Loucy (cell line): ENCODE results near the gene NCKAP5.

Experiments
- H2AFZ ChIP-seq: fragments of 200-600 bp; sonication (generic); 2 replicates; pipeline ENCODE4 v1.6.0; 2016; ENCODE audit warnings: antibody characterized with exemption, mild to moderate bottlenecking, low read length, moderate library complexity
- H3F3A ChIP-seq: fragments of 200-600 bp; 2 replicates; pipeline ENCODE4 v1.6.0; 2016; ENCODE audit warnings: antibody characterized with exemption, low read depth, mild to moderate bottlenecking
- H3K27me3 ChIP-seq: fragments of 200-600 bp; sonication (generic); 2 replicates; pipeline ENCODE4 v1.6.1; 2014; ENCODE audit warnings: low read length, mild to moderate bottlenecking; ENCODE audit not compliant: insufficient read depth, poor library complexity, severe bottlenecking
- H3K36me3 ChIP-seq: fragments of 200-600 bp; sonication (generic); 2 replicates; pipeline ENCODE4 v1.6.1; 2016; ENCODE audit warnings: low read length; ENCODE audit not compliant: insufficient read depth
- H3K4me1 ChIP-seq: fragments of 200-600 bp; sonication (generic); 2 replicates; pipeline ENCODE4 v1.5.1; 2014; ENCODE audit warnings: low read length, mild to moderate bottlenecking; ENCODE audit not compliant: insufficient read depth, poor library complexity, severe bottlenecking
- H3K4me2 ChIP-seq: fragments of 200-600 bp; sonication (generic); 2 replicates; pipeline ENCODE4 v1.6.0; 2014; ENCODE audit warnings: antibody characterized with exemption, low read length, low read depth, mild to moderate bottlenecking; ENCODE audit not compliant: poor library complexity, severe bottlenecking
- H3K4me3 ChIP-seq: fragments of 200-600 bp; sonication (generic); 2 replicates; pipeline ENCODE4 v1.5.1; 2014; ENCODE audit warnings: low read length, mild to moderate bottlenecking, mixed read lengths; ENCODE audit not compliant: poor library complexity, severe bottlenecking
- H3K79me2 ChIP-seq: fragments of 200-600 bp; sonication (generic); 2 replicates; pipeline ENCODE4 v1.6.1; 2014; ENCODE audit warnings: low read length; ENCODE audit not compliant: insufficient read depth
- H3K9ac ChIP-seq: fragments of 200-600 bp; sonication (generic); 2 replicates; pipeline ENCODE4 v1.6.0; 2014; ENCODE audit warnings: mild to moderate bottlenecking, low read depth, low read length, moderate library complexity; ENCODE audit not compliant: poor library complexity, severe bottlenecking
- H3K9me2 ChIP-seq: fragments of 200-600 bp; sonication (generic); replicated peaks from 2 replicates; pipeline ENCODE4 v1.6.1; 2016; ENCODE audit warnings: low read depth, low read length, mixed read lengths
- H3K9me3 ChIP-seq: fragments of 200-600 bp; sonication (generic); 2 replicates; pipeline ENCODE4 v1.6.1; 2014; ENCODE audit warnings: mild to moderate bottlenecking, antibody characterized with exemption, low read length, low read depth; ENCODE audit not compliant: insufficient read depth
- H4K20me1 ChIP-seq: fragments of 200-600 bp; sonication (generic); 2 replicates; pipeline ENCODE4 v1.6.0; 2014; ENCODE audit warnings: antibody characterized with exemption, low read length, mild to moderate bottlenecking; ENCODE audit not compliant: insufficient read depth, poor library complexity, severe bottlenecking
- CTCF ChIP-seq: fragments of 200-600 bp; sonication (generic); conservative IDR thresholded peaks from 2 replicates; pipeline ENCODE4 v1.5.1; 2014; ENCODE audit warnings: mild to moderate bottlenecking, antibody characterized with exemption, low read length
- EZH2phosphoT487 ChIP-seq: fragments of 200-600 bp; IDR thresholded peaks from 2 replicates; pipeline ENCODE4 v1.6.1; 2018; ENCODE audit warnings: antibody characterized with exemption, mild to moderate bottlenecking, moderate library complexity, borderline replicate concordance

Gene NCKAP5

GRCh38 chr2:133270550-133270949, 297.7 kb downstream of the NCKAP5 start:
- no peak for TF ChIP-seq EZH2phosphoT487
- TF ChIP-seq CTCF, result no peak

GRCh38 chr2:133266926-133267590, 301.2 kb downstream of the NCKAP5 start:
- H2AFZ ChIP-seq, result no peak overlapping the region

More at GRCh38 chr2:133270550-133270949, 297.7 kb downstream of the NCKAP5 start:
- Histone ChIP-seq H3K4me1 (no peaks in the 10 kb centered on the region), H2AFZ (no peak overlapping the region), H4K20me1 (no peaks in the 10 kb centered on the region), H3K9ac (no peak overlapping the region), H3K27me3 (no peaks in the 10 kb centered on the region), H3K79me2 (no peaks in the 10 kb centered on the region), H3K9me3 (no peaks in the 10 kb centered on the region), H3K9me2 (no peaks in the 10 kb centered on the region), H3F3A (no peaks in the 10 kb centered on the region), H3K36me3 (no peaks in the 10 kb centered on the region), H3K4me2 (no peak overlapping the region), H3K4me3 (no peak overlapping the region)

GRCh38 chr2:133266041-133266925, 302.0 kb downstream of the NCKAP5 start:
- Histone ChIP-seq H3K9ac (no peak overlapping the region), H3K9me2 (no peaks in the 10 kb centered on the region), H4K20me1 (no peaks in the 10 kb centered on the region), H3K4me3 (no peak overlapping the region), H3K4me1 (no peaks in the 10 kb centered on the region), H3K36me3 (no peaks in the 10 kb centered on the region), H3F3A (no peaks in the 10 kb centered on the region), H3K4me2 (no peak overlapping the region), H3K79me2 (no peaks in the 10 kb centered on the region), H2AFZ (no peak overlapping the region), H3K27me3 (no peaks in the 10 kb centered on the region), H3K9me3 (no peaks in the 10 kb centered on the region)
- TF ChIP-seq EZH2phosphoT487 (no peak), CTCF (no peak)

More at GRCh38 chr2:133266926-133267590, 301.2 kb downstream of the NCKAP5 start:
- H3K79me2 ChIP-seq, result no peaks in the 10 kb centered on the region
- H3F3A ChIP-seq, result no peaks in the 10 kb centered on the region
- H4K20me1 ChIP-seq, result no peaks in the 10 kb centered on the region
- no peaks in the 10 kb centered on the region for H3K9me3 ChIP-seq
- no peaks in the 10 kb centered on the region for H3K4me1 ChIP-seq
- TF ChIP-seq EZH2phosphoT487, result no peak
- TF ChIP-seq CTCF, result no peak
- no peaks in the 10 kb centered on the region for H3K36me3 ChIP-seq
- no peak overlapping the region for H3K4me2 ChIP-seq
- H3K9ac ChIP-seq, result no peak overlapping the region
- H3K4me3 ChIP-seq, result no peak overlapping the region
- no peaks in the 10 kb centered on the region for H3K27me3 ChIP-seq
- no peaks in the 10 kb centered on the region for H3K9me2 ChIP-seq
